AG10803 (cell line): ENCODE data around the gene PGS1.
A peak's percentile ranks its signal among the peaks of the same experiment; 100 is the strongest.

Experiments used
- DNase-seq: peaks from one replicate; pipeline ENCODE4 v3.0.0; 2010; ENCODE audit warnings: low read depth
- H3K4me3 ChIP-seq: 2 replicates; pipeline ENCODE4 v1.5.1; 2011; ENCODE audit warnings: mild to moderate bottlenecking, low read length, control low read depth
- TF ChIP-seq, protein P1 (sequence below): conservative IDR thresholded peaks from 2 replicates; pipeline ENCODE4 v1.5.1; 2011; ENCODE audit warnings: mild to moderate bottlenecking, low read length, control low read depth, inconsistent platforms

The PGS1 gene

DNA sequence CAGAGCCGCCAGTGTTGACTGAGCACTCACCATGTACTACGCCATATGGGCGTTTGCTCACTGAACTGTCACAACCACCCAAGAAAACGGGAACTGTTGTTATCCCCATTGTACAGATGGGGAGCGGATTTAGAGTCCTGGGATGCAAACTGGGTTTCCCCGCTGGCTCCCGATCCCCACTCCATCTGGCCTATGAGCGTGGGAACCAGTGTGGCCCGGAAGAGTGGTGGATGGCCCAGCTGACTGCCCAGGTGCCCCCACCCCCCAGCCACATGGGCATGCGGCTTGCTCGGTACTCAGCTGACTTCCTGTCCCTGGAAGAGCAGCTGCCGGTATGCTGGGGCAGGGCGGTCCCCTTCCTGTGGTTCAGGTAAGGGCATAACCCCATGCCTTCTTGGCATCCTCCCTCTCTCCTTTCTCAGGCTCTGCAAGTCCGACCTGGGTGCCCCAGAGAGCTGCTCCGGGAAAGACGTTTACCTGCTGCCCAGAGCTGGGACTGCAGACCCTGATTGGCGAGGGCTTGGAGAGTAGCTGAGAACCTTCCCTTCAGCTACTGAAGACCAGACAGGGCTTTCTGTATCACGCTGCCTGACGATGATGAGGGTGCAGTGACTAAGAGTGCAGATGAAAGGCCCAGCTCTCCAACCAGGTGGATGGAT is 34.8 kb upstream of the PGS1 start:
- DNase-seq, result no peak
- TF ChIP-seq, protein P1, sequence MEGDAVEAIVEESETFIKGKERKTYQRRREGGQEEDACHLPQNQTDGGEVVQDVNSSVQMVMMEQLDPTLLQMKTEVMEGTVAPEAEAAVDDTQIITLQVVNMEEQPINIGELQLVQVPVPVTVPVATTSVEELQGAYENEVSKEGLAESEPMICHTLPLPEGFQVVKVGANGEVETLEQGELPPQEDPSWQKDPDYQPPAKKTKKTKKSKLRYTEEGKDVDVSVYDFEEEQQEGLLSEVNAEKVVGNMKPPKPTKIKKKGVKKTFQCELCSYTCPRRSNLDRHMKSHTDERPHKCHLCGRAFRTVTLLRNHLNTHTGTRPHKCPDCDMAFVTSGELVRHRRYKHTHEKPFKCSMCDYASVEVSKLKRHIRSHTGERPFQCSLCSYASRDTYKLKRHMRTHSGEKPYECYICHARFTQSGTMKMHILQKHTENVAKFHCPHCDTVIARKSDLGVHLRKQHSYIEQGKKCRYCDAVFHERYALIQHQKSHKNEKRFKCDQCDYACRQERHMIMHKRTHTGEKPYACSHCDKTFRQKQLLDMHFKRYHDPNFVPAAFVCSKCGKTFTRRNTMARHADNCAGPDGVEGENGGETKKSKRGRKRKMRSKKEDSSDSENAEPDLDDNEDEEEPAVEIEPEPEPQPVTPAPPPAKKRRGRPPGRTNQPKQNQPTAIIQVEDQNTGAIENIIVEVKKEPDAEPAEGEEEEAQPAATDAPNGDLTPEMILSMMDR, result no peak
- H3K4me3 ChIP-seq, result peak overlapping the region; percentile 24

DNA sequence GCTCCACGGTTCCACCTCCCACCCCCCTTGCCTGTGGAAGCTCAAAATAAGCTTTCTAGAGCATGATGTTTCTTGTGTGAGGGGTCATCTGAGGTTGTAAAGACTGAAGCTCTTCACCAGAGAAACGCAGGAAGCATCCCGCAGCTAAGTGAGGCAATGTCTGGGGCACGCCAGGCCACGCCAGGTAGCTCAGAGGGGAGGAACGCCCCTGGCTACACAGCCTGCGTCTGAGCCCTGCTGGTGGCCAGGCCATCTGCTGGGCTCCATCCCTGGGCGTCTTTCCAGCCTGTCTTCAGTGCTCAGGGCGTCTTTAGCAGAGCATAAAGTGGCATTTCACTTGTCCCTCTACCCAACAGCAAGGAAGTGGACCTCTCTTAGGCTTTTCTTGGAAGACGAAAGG is 33.8 kb upstream of the PGS1 start:
- TF ChIP-seq, protein P1, result no peak
- no peak for DNase-seq
- H3K4me3 ChIP-seq, result no peak overlapping the region

DNA sequence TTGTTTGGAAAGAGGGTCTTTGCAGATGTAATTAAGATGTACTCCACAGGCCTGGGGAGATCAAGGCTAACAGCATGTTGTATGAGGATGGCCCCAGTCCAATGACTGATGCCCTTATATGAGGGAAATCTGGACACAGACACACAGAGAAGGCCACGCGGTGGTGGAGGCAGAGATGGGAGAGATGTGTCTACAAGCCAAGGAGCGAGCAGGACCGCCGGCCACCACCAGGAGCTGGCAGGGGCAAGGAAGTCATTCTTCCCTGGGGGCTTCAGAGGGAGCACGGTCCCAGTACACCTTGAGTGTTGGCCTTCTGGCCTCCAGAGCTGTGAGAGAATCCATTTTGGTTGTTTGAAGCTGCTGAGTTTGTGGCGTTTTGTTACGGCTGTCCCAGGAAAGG is 33.3 kb upstream of the PGS1 start:
- H3K4me3 ChIP-seq, result no peak overlapping the region
- no peak for DNase-seq
- TF ChIP-seq, protein P1, result no peak

DNA sequence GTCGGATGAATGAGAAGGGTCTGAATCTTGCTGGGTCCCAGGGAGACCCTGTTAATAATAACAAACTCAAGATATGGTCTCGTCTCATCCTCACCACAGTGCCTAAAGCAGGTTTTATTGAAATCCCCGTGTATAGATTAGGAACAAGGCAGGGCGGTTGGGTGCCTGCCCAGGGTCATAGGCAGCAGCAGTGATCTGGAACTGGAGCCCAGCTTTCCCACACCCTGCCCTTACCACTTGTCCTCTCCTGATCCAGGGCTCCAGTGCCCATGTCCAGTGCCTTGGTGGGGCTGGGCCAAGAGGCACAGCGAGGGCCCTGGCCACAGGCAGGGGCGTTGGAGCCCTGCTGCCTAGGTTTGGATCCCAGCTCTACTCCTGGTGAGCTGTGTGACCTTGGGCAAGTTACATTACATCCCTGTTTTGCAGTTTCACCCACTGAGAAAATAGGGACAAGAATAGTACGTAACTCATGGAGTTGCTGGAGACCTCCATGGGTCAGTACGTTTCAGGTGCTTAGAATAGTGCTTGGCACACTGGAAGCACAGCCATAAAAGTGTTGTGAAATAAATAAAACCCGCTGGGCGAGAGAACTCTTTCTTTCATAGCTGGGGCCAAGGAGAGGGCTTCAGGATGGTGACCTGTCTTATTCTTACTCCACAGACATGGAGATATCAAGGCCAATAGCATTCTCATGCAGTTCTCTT is 32.5 kb upstream of the PGS1 start:
- DNase-seq, result no peak
- TF ChIP-seq, protein P1, result no peak
- no peak overlapping the region for H3K4me3 ChIP-seq

DNA sequence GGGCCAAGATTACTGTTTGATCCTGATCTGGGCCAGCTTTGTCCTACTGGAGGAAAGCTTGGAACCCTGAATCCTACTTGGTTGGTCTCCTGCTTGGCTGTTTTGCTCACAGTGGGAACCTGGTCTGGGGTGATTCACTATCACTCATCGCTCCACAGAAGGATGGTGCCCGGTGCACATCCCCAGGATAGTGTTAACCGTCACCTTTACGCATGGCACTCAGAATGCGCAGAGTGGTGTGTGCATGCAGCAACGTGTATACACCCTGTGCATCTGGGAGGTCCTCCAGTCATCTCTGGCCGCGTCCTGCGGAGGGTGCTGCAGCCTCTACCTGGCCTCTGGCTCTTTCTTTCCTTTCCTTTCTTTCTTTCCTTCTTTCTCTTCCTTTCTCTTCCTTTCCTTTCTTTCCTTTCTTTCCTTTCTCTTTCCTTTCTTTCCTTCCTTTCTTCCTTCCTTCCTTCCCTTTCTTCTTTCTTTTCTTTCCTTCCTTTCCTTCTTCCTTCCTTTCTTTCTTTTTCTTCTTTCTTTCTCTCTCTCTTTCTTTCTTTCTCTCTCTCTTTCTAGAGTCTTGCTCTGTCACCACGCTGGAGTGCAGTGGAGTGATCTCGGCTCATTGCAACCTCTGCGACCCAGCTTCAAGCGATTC is 31.7 kb upstream of the PGS1 start:
- no peak for DNase-seq
- TF ChIP-seq, protein P1, result no peak
- no peak overlapping the region for H3K4me3 ChIP-seq

DNA sequence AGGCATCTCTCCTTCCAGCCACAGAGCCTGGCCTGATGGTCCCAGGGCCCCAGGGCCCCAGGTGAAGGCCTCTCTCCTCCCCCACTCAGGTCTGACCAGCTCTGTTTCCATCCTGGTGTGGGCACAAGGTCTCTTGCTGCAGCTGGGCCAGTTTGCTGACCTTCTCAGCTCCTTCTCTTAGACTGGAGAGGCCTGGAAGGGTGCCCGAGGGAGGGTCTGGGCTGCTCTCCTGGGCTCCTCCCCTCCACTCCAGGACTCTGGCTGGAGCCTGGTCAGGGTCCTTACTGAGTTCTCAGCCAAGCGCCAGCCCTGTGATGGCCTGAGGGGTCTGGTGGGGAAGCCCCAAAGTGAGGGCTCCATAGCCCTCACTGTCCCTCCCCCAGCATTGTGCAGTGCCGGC is 31.0 kb upstream of the PGS1 start:
- no peak overlapping the region for H3K4me3 ChIP-seq
- DNase-seq, result no peak
- TF ChIP-seq, protein P1, result no peak
